Spleen (tissue), 11 donors: ENCODE data around the gene NRAP. TPM values are rescaled to one million over a fixed set of nuclear protein-coding genes. Genes with fewer than 3 reads are reported as not detected.

Experiments
- DNase-seq: peaks from one replicate; pipeline ENCODE4 v3.0.0-alpha.2; 2020
- H3K27ac ChIP-seq, 8 donors: fragments of 200-600 bp; sonication (generic) in 7 of 8; 1 replicate in 4 of 8; 2 replicates in 4 of 8; pipeline versions ENCODE4 v1.5.0 to v1.8.0; 2016 to 2021; ENCODE audit warnings: inconsistent platforms in 4 of 8, mild to moderate bottlenecking in 4 of 8, moderate library complexity in 1 of 8
- H3K27me3 ChIP-seq, 7 donors: fragments of 200-600 bp; sonication (generic) in 6 of 7; replicated peaks in 1 of 7; 1 replicate in 4 of 7; 2 replicates in 3 of 7; pipeline versions ENCODE4 v1.5.0 to v1.8.0; 2016 to 2021; ENCODE audit warnings: inconsistent platforms in 3 of 7, mild to moderate bottlenecking in 1 of 7
- H3K36me3 ChIP-seq, 6 donors: fragments of 200-600 bp; sonication (generic) in 5 of 6; 1 replicate in 4 of 6; 2 replicates in 2 of 6; pipeline versions ENCODE4 v1.5.0 to v1.8.0; 2016 to 2021; ENCODE audit warnings: inconsistent platforms in 2 of 6
- H3K4me1 ChIP-seq, 6 donors: fragments of 200-600 bp; sonication (generic) in 5 of 6; 1 replicate in 3 of 6; 2 replicates in 3 of 6; pipeline versions ENCODE4 v1.5.0 to v1.8.0; 2016 to 2021; ENCODE audit warnings: inconsistent platforms in 3 of 6
- H3K4me3 ChIP-seq, 8 donors: fragments of 200-600 bp; sonication (generic) in 7 of 8; 1 replicate in 4 of 8; 2 replicates in 4 of 8; pipeline versions ENCODE4 v1.5.0 to v1.8.0; 2016 to 2021; ENCODE audit warnings: inconsistent platforms in 4 of 8, mild to moderate bottlenecking in 4 of 8, moderate library complexity in 2 of 8
- H3K9me3 ChIP-seq, 8 donors: fragments of 200-600 bp; sonication (generic) in 7 of 8; 1 replicate in 4 of 8; 2 replicates in 4 of 8; pipeline versions ENCODE4 v1.5.0 to v1.8.0; 2016 to 2021; ENCODE audit warnings: inconsistent platforms in 4 of 8
- POLR2A ChIP-seq, 3 donors: fragments of 450-650 bp; IDR thresholded peaks; one replicate each; pipeline ENCODE4 v1.5.1; 2017; ENCODE audit warnings: antibody characterized with exemption in 3 of 3, mild to moderate bottlenecking in 1 of 3
- POLR2AphosphoS5 ChIP-seq, 3 donors: sonication (generic); formaldehyde crosslinking; IDR thresholded peaks; one replicate each; pipeline ENCODE4 v1.5.1; 2017; ENCODE audit warnings: antibody characterized with exemption in 3 of 3
- whole genome bisulfite sequencing, 5 donors: extraction: QIAGEN DNeasy Blood & Tissue Kit in 3 of 5; methylation state at CpG; one replicate each; pipeline versions ENCODE4 v1.1.5 to v1.1.7; 2013 to 2018; 5-methylcytosine and 5-hydroxymethylcytosine counted together
- intact Hi-C: fragments of 100-400 bp; cut with DNase I; formaldehyde crosslinking; loops from one replicate; pipeline ENCODE4 v1.15.0; 2023; ENCODE audit warnings: low total_unique reads
- polyA plus RNA-seq, 3 donors: library from polyadenylated mRNA; stranded (reverse); fragments of 200-250 nt; gene quantifications; one replicate each; pipeline ENCODE4 v1.2.1, GENCODE V29; 2013
- total RNA-seq, 7 donors: library from RNA; depleted of rRNA in 3 of 7; stranded (reverse); fragments of >200 nt in 3 of 7; fragmentation: NEBNext Ultra II Directional in 4 of 7; extraction: Animal tissue kit (Norgen Biotek cat#: 25700) in 4 of 7; gene quantifications; one replicate each; pipeline versions ENCODE4 v1.1.0 to v1.2.1, GENCODE V29; 2016 to 2021
- TF ChIP-seq, protein P1 (sequence below), 11 experiments: fragments of 200-600 bp in 7 of 11; fragments of 450-650 bp in 4 of 11; sonication (generic) in 4 of 11; IDR thresholded peaks in 8 of 11; conservative IDR thresholded peaks in 3 of 11; 1 replicate in 7 of 11; 2 replicates in 4 of 11; pipeline versions ENCODE4 v1.4.0 to v1.8.0; 2016 to 2021; ENCODE audit warnings: antibody characterized with exemption in 11 of 11, inconsistent platforms in 4 of 11, mild to moderate bottlenecking in 1 of 11
- donor health status: healthy with polysubstance abuse.
- donor health status: DM: no; HTN: no; CAD: no; lungs with moderate emphysema.
- donor health status: DM: no; HTN: no; CAD: no.
- donor health status: Bipolar disorder and iron deficiency.
- donor health status: healthy.
- donor health status: DM: no; HTN: no; CAD: no.
- donor health status: DM: yes; HTN: yes; CAD: no.

Gene NRAP
- total and polyA plus RNA-seq, 10 donors = 0.03 to 0.13 (median 0.04) TPM; not detected in 6

DNA sequence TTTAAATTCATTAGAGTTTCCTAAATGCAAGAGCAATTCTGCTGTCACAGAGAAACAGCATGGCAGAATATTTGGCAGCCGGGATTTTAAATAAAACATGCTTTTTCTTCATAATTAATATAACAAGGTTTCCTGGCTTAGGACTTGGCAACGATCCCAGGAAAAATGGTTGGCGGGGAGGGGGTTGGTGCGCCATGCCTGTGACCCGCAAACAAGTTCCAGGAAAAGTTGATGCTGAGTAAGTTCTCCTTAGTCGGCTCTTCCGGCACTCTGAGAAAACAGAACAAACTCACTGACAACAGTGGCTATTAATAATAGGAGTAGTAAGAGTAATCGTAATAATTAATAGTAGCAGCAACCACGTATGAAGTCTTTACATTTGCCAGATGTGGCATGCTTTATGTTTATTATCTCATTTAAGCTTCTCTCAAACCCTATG is 106.4 kb downstream of the NRAP start:
- peak; percentile 4 for DNase-seq
- TF ChIP-seq POLR2A (IDR thresholded peaks at IDR 0.05) = no peak
- TF ChIP-seq, protein P1, sequence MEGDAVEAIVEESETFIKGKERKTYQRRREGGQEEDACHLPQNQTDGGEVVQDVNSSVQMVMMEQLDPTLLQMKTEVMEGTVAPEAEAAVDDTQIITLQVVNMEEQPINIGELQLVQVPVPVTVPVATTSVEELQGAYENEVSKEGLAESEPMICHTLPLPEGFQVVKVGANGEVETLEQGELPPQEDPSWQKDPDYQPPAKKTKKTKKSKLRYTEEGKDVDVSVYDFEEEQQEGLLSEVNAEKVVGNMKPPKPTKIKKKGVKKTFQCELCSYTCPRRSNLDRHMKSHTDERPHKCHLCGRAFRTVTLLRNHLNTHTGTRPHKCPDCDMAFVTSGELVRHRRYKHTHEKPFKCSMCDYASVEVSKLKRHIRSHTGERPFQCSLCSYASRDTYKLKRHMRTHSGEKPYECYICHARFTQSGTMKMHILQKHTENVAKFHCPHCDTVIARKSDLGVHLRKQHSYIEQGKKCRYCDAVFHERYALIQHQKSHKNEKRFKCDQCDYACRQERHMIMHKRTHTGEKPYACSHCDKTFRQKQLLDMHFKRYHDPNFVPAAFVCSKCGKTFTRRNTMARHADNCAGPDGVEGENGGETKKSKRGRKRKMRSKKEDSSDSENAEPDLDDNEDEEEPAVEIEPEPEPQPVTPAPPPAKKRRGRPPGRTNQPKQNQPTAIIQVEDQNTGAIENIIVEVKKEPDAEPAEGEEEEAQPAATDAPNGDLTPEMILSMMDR (IDR thresholded peaks at IDR 0.05 in 8 of 11, conservative IDR thresholded peaks at IDR 0.05 in 3 of 11) = no peak
- intact Hi-C loops = no loop called here
- no peak overlapping the region for H3K4me3 ChIP-seq
- peaks cover 0 to 9% (median 3%) of the 10 kb centered on the region in 6 donors for H3K4me1 ChIP-seq
- H3K36me3 ChIP-seq = no peaks in the 10 kb centered on the region
- H3K27me3 ChIP-seq = peaks cover 0 to 7% (median 0%) of the 10 kb centered on the region in 7 donors
- no peak overlapping the region for H3K27ac ChIP-seq
- WGBS, 5 donors = 10 to 27% (median 11%) methylated on average over 8 to 9 of the region's 9 CpGs
- H3K9me3 ChIP-seq = no peaks in the 10 kb centered on the region

DNA sequence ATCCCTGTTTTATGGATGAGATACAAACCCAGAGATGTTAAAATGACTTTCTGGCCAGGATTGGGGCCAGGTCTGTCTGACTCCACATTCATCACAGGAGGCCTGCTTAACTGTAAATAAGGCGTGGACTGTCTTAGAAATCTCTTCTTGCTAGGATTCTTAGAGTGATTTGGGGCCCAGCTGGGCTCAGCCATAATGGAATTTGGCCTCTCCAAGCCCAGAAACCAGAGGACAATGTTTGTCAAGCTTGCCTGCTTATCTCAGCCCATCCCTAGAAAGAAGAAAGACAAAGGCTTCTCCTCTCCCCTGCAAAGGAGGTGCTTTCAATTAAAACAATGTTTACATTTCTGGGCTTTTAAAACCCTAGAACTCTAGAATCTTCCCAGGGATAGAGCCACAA is 108.1 kb downstream of the NRAP start:
- 73 to 93% (median 89%) methylated on average over 1 of the region's 1 CpG for WGBS, 5 donors
- H3K4me3 ChIP-seq = no peak overlapping the region
- no peak overlapping the region for H3K27ac ChIP-seq
- peaks cover 0 to 7% (median 0%) of the 10 kb centered on the region in 7 donors for H3K27me3 ChIP-seq
- H3K36me3 ChIP-seq = no peaks in the 10 kb centered on the region
- intact Hi-C loops = no loop called here
- TF ChIP-seq, protein P1 (IDR thresholded peaks at IDR 0.05 in 8 of 11, conservative IDR thresholded peaks at IDR 0.05 in 3 of 11) = no peak
- TF ChIP-seq POLR2A (IDR thresholded peaks at IDR 0.05) = no peak
- no peak for TF ChIP-seq POLR2AphosphoS5 (IDR thresholded peaks at IDR 0.05)
- H3K4me1 ChIP-seq = peaks cover 0 to 9% (median 3%) of the 10 kb centered on the region in 6 donors
- no peaks in the 10 kb centered on the region for H3K9me3 ChIP-seq
- peak; percentile 2 for DNase-seq

DNA sequence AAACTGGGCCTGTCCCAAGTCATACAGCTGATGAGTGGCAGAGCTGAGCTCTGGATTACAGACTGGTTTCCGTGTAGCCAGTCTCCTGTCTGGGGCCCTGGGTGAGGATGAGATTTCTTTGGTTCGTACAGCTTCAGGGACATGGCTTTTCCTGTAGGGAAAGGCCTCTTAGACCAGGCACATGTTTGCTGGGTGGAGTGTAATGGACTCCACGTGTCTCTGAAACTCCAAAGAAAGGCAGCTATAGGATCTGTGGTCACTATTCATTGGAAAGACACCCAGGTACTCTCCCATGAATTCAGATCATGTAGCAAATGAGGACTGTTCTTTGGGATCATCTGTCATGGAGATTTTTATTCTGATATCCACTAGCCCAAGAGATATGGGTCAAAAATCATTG is 108.6 kb downstream of the NRAP start:
- 69 to 87% (median 81%) methylated on average over 3 of the region's 3 CpGs for WGBS, 5 donors
- no peak overlapping the region for H3K27ac ChIP-seq
- no peaks in the 10 kb centered on the region for H3K9me3 ChIP-seq
- no peak overlapping the region for H3K4me3 ChIP-seq
- peaks cover 0 to 11% (median 3%) of the 10 kb centered on the region in 6 donors for H3K4me1 ChIP-seq
- no peaks in the 10 kb centered on the region for H3K36me3 ChIP-seq
- intact Hi-C loops = no loop called here
- peaks cover 0 to 7% (median 0%) of the 10 kb centered on the region in 7 donors for H3K27me3 ChIP-seq
- no peak for TF ChIP-seq POLR2AphosphoS5 (IDR thresholded peaks at IDR 0.05)
- TF ChIP-seq POLR2A (IDR thresholded peaks at IDR 0.05) = no peak
- TF ChIP-seq, protein P1 (IDR thresholded peaks at IDR 0.05 in 8 of 11, conservative IDR thresholded peaks at IDR 0.05 in 3 of 11) = no peak
- DNase-seq = peak; percentile 13

DNA sequence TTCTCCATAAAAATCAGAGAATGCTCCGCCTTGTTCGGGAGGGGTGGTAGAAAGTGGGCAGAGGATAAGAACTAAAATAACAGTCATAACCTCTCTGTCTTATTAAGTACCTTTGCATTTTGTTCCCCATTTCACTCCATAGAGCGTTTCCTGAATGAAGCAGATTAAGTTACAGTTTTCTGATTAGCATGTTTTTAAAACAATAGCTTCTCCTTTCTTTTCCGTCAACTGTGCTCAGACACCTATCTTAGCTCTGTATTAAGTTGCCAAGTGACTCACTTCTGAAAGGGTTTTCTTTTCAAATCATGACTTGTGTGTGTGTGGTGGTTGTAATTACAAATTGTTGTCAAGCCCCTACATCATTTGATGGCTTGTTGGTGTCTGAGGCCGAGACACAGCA is 109.6 kb downstream of the NRAP start:
- H3K9me3 ChIP-seq = no peaks in the 10 kb centered on the region
- WGBS, 5 donors = 43 to 62% (median 45%) methylated on average over 5 of the region's 5 CpGs
- intact Hi-C loops = no loop called here

More for the DNA sequence above, 109.6 kb downstream of the NRAP start:
- H3K4me1 ChIP-seq = peaks cover 0 to 11% (median 3%) of the 10 kb centered on the region in 6 donors
- no peak for DNase-seq
- H3K4me3 ChIP-seq = no peak overlapping the region
- no peaks in the 10 kb centered on the region for H3K36me3 ChIP-seq
- H3K27ac ChIP-seq = no peak overlapping the region
- TF ChIP-seq POLR2A (IDR thresholded peaks at IDR 0.05) (no peak), POLR2AphosphoS5 (IDR thresholded peaks at IDR 0.05) (no peak)
- TF ChIP-seq, protein P1 (IDR thresholded peaks at IDR 0.05 in 8 of 11, conservative IDR thresholded peaks at IDR 0.05 in 3 of 11) = no peak
- peaks cover 0 to 7% (median 0%) of the 10 kb centered on the region in 7 donors for H3K27me3 ChIP-seq
